H9 (cell line): ENCODE results near the gene VCPKMT. TPM values are rescaled to one million over a fixed set of nuclear protein-coding genes. Genes with fewer than 3 reads are reported as not detected.

Experiments
- DNase-seq: peaks from one replicate; pipeline ENCODE4 v3.0.0-alpha.2; 2017
- H2AFZ ChIP-seq: one replicate; pipeline ENCODE4 v1.6.1; 2013; ENCODE audit warnings: mild to moderate bottlenecking, low read length, control low read depth, moderate library complexity
- H2AK5ac ChIP-seq: 2 replicates; pipeline ENCODE4 v1.6.1; 2013; ENCODE audit warnings: low read length, control low read depth, mixed read lengths; ENCODE audit not compliant: insufficient read length
- H2BK120ac ChIP-seq: one replicate; pipeline ENCODE4 v1.6.1; 2013; ENCODE audit warnings: low read depth, mild to moderate bottlenecking, low read length, control low read depth, inconsistent platforms; ENCODE audit not compliant: poor library complexity, severe bottlenecking
- H2BK12ac ChIP-seq: 2 replicates; pipeline ENCODE4 v1.6.1; 2013; ENCODE audit warnings: low read length, control low read depth, mixed read lengths, low read depth; ENCODE audit not compliant: insufficient read length
- H2BK15ac ChIP-seq: 2 replicates; pipeline ENCODE4 v1.6.1; 2013; ENCODE audit warnings: low read depth, low read length, control low read depth
- H2BK20ac ChIP-seq: one replicate; pipeline ENCODE4 v1.6.1; 2013; ENCODE audit warnings: low read depth, mild to moderate bottlenecking, low read length, control low read depth, inconsistent platforms; ENCODE audit not compliant: poor library complexity, severe bottlenecking
- H2BK5ac ChIP-seq: 2 replicates; pipeline ENCODE4 v1.6.1; 2013; ENCODE audit warnings: low read length, control low read depth, mixed read lengths; ENCODE audit not compliant: insufficient read length
- H3K14ac ChIP-seq: 2 replicates; pipeline ENCODE4 v1.6.1; 2013; ENCODE audit warnings: low read length, control low read depth; ENCODE audit not compliant: insufficient read depth
- H3K18ac ChIP-seq: 2 replicates; pipeline ENCODE4 v1.6.1; 2013; ENCODE audit warnings: low read depth, mild to moderate bottlenecking, mixed read lengths, low read length, control low read depth; ENCODE audit not compliant: insufficient read length
- H3K23ac ChIP-seq: 2 replicates; pipeline ENCODE4 v1.6.1; 2013; ENCODE audit warnings: low read length, control low read depth, mixed read lengths, low read depth; ENCODE audit not compliant: insufficient read length
- H3K23me2 ChIP-seq: 2 replicates; pipeline ENCODE4 v1.6.1; 2013; ENCODE audit warnings: low read depth, mild to moderate bottlenecking, mixed read lengths, low read length, control low read depth; ENCODE audit not compliant: insufficient read length, poor library complexity, severe bottlenecking
- H3K27ac ChIP-seq: 2 replicates; pipeline ENCODE4 v1.5.1; 2013; ENCODE audit warnings: low read length, control low read depth, mixed read lengths, low read depth; ENCODE audit not compliant: insufficient read length
- H3K27me3 ChIP-seq: 2 replicates; pipeline ENCODE4 v1.6.1; 2013; ENCODE audit warnings: low read length, control low read depth, inconsistent platforms; ENCODE audit not compliant: insufficient read depth
- H3K4ac ChIP-seq: 2 replicates; pipeline ENCODE4 v1.6.1; 2013; ENCODE audit warnings: low read depth, mild to moderate bottlenecking, control low read depth, inconsistent platforms, low read length, moderate library complexity
- H3K4me1 ChIP-seq: 2 replicates; pipeline ENCODE4 v1.6.1; 2013; ENCODE audit warnings: low read length, control low read depth, inconsistent platforms; ENCODE audit not compliant: insufficient read depth
- H3K4me2 ChIP-seq: 2 replicates; pipeline ENCODE4 v1.6.1; 2013; ENCODE audit warnings: low read length, control low read depth, mixed read lengths; ENCODE audit not compliant: insufficient read length, insufficient read depth
- H3K56ac ChIP-seq: 2 replicates; pipeline ENCODE4 v1.6.1; 2013; ENCODE audit warnings: low read depth, mild to moderate bottlenecking, mixed read lengths, low read length, control low read depth; ENCODE audit not compliant: insufficient read length
- H3K79me1 ChIP-seq: 2 replicates; pipeline ENCODE4 v1.6.1; 2013; ENCODE audit warnings: low read depth, mild to moderate bottlenecking, moderate library complexity, low read length, control low read depth, inconsistent platforms; ENCODE audit not compliant: insufficient read depth, poor library complexity, severe bottlenecking
- H3K79me2 ChIP-seq: 2 replicates; pipeline ENCODE4 v1.6.1; 2013; ENCODE audit warnings: low read length, control low read depth, inconsistent platforms; ENCODE audit not compliant: insufficient read depth
- H3K9ac ChIP-seq: 2 replicates; pipeline ENCODE4 v1.6.1; 2013; ENCODE audit warnings: low read length, control low read depth, mixed read lengths; ENCODE audit not compliant: insufficient read length; ENCODE audit errors: extremely low read depth
- H3K9me3 ChIP-seq: one replicate; pipeline ENCODE4 v1.6.1; 2013; ENCODE audit warnings: low read depth, low read length, inconsistent platforms; ENCODE audit not compliant: control insufficient read depth
- H3T11ph ChIP-seq: one replicate; pipeline ENCODE4 v1.6.1; 2013; ENCODE audit warnings: mild to moderate bottlenecking, low read length, control low read depth, inconsistent platforms
- H4K20me1 ChIP-seq: one replicate; pipeline ENCODE4 v1.6.1; 2013; ENCODE audit not compliant: control insufficient read depth, insufficient read length, insufficient read depth
- H4K5ac ChIP-seq: 2 replicates; pipeline ENCODE4 v1.6.1; 2013; ENCODE audit warnings: low read depth, mild to moderate bottlenecking, mixed read lengths, low read length, control low read depth; ENCODE audit not compliant: insufficient read length
- H4K8ac ChIP-seq: replicated peaks from 2 replicates; pipeline ENCODE4 v1.6.1; 2013; ENCODE audit warnings: low read length, control low read depth, mixed read lengths, low read depth; ENCODE audit not compliant: insufficient read length
- H4K91ac ChIP-seq: 2 replicates; pipeline ENCODE4 v1.6.1; 2013; ENCODE audit warnings: low read depth, mild to moderate bottlenecking, moderate library complexity, mixed read lengths, low read length, control low read depth; ENCODE audit not compliant: insufficient read length
- H3K27ac Mint-ChIP-seq, 3 experiments: 2 replicates in 2 of 3; 3 replicates in 1 of 3; pipeline ENCODE4 v1.8.0; 2020 to 2021; ENCODE audit warnings: mixed read lengths in 3 of 3, mild to moderate bottlenecking in 1 of 3, moderate library complexity in 1 of 3
- H3K27me3 Mint-ChIP-seq: 2 replicates; pipeline ENCODE4 v1.8.0; 2021; ENCODE audit warnings: low read depth, mild to moderate bottlenecking, moderate library complexity, mixed read lengths
- H3K36me3 Mint-ChIP-seq, 3 experiments: 2 replicates in 2 of 3; 3 replicates in 1 of 3; pipeline ENCODE4 v1.8.0; 2020 to 2021; ENCODE audit warnings: low read depth in 3 of 3, mixed read lengths in 3 of 3; ENCODE audit not compliant: insufficient read depth in 1 of 3
- H3K4me1 Mint-ChIP-seq, 2 experiments: 2 replicates each; pipeline ENCODE4 v1.8.0; 2020; ENCODE audit warnings: mixed read lengths in 2 of 2
- H3K4me3 Mint-ChIP-seq, 2 experiments: 2 replicates in 1 of 2; 3 replicates in 1 of 2; pipeline ENCODE4 v1.8.0; 2020 to 2021; ENCODE audit warnings: mild to moderate bottlenecking in 2 of 2, mixed read lengths in 2 of 2, moderate library complexity in 1 of 2
- H3K9me3 Mint-ChIP-seq, 2 experiments: 2 replicates in 1 of 2; 3 replicates in 1 of 2; pipeline ENCODE4 v1.8.0; 2020; ENCODE audit warnings: mild to moderate bottlenecking in 2 of 2, mixed read lengths in 2 of 2, moderate library complexity in 1 of 2
- CTCF ChIP-seq: fragments of 200-600 bp; sonication (generic); conservative IDR thresholded peaks from 3 replicates; pipeline ENCODE4 v1.8.0; 2021; ENCODE audit warnings: antibody characterized with exemption, mild to moderate bottlenecking
- WGBS: extraction: QIAGEN DNeasy Blood & Tissue Kit; methylation state at CpG from one replicate; pipeline ENCODE4 v1.1.7; 2013; ENCODE audit warnings: missing lambda C conversion rate, low lambda C conversion rate, mixed read lengths; ENCODE audit not compliant: insufficient read length; ENCODE audit errors: extremely low coverage; 5-methylcytosine and 5-hydroxymethylcytosine counted together
- total RNA-seq: library from RNA; stranded (reverse); gene quantifications from 2 replicates; pipeline ENCODE4 v1.2.1, GENCODE V29; 2021

Gene VCPKMT
- total RNA-seq, 1 experiment from 2014 or later: 13.7 TPM

GRCh38 chr14:50067723-50068495 lies 48.5 kb downstream of the VCPKMT start:
- no peak overlapping the region for H3K4me2 ChIP-seq
- Mint-ChIP-seq H3K27ac (peak overlapping the region in 1 of 3 experiments; percentile 59; a peak in 2 of 7 replicates), H3K4me3 (no peak overlapping the region), H3K9me3 (no peaks in the 10 kb centered on the region; a peak in 3 of 5 replicates), H3K27me3 (peaks cover 3% of the 10 kb centered on the region; the same call in 1 of the 2 replicates), H3K36me3 (0 out of 7 replicates have a peak, but pooled peaks cover 0 to under 1% (median 0%) of the 10 kb centered on the region in 3 experiments), H3K4me1 (peaks cover 3 to 11% of the 10 kb centered on the region in 2 experiments)
- no peaks in the 10 kb centered on the region for H3K9me3 ChIP-seq
- no peaks in the 10 kb centered on the region for H3K23me2 ChIP-seq
- H4K5ac ChIP-seq: no peak overlapping the region
- no peaks in the 10 kb centered on the region for H4K20me1 ChIP-seq
- no peak overlapping the region for H2BK20ac ChIP-seq
- H2BK120ac ChIP-seq: no peak overlapping the region
- no peak overlapping the region for H3K18ac ChIP-seq
- H4K91ac ChIP-seq: no peak overlapping the region
- 0 out of 2 replicates have a peak, but pooled peaks cover 2% of the 10 kb centered on the region for H3K4me1 ChIP-seq
- DNase-seq: no peak
- H3K27ac ChIP-seq: no peak overlapping the region
- no CpG with 5 or more reads among the region's 8 CpGs for WGBS
- no peak overlapping the region for H3K56ac ChIP-seq
- no peak for TF ChIP-seq CTCF
- H3T11ph ChIP-seq: no peak overlapping the region
- no peak overlapping the region for H3K9ac ChIP-seq
- H3K79me2 ChIP-seq: no peaks in the 10 kb centered on the region
- H3K27me3 ChIP-seq: no peaks in the 10 kb centered on the region
- no peak overlapping the region for H2BK5ac ChIP-seq
- no peak overlapping the region for H3K14ac ChIP-seq
- no peak overlapping the region for H4K8ac ChIP-seq
- H2AK5ac ChIP-seq: no peak overlapping the region
- H3K23ac ChIP-seq: no peak overlapping the region
- no peak overlapping the region for H3K4ac ChIP-seq
- H2BK15ac ChIP-seq: no peak overlapping the region
- H3K79me1 ChIP-seq: no peaks in the 10 kb centered on the region
- no peak overlapping the region for H2AFZ ChIP-seq
- H2BK12ac ChIP-seq: no peak overlapping the region
